BLaER1 (cell line): ENCODE data around the gene COPS7A.

Source experiments
- H3K27ac ChIP-seq: shearing (Covaris generic); formaldehyde crosslinking; 2 replicates; pipeline ENCODE4 v1.8.1; 2022
- H3K27me3 ChIP-seq: shearing (Covaris generic); formaldehyde crosslinking; 2 replicates; pipeline ENCODE4 v1.8.1; 2022
- H3K36me3 ChIP-seq: shearing (Covaris generic); formaldehyde crosslinking; 2 replicates; pipeline ENCODE4 v1.8.1; 2022
- H3K4me1 ChIP-seq: shearing (Covaris generic); formaldehyde crosslinking; 2 replicates; pipeline ENCODE4 v1.8.1; 2022
- H3K4me2 ChIP-seq: shearing (Covaris generic); formaldehyde crosslinking; 2 replicates; pipeline ENCODE4 v1.8.1; 2022
- H3K4me3 ChIP-seq: shearing (Covaris generic); formaldehyde crosslinking; 2 replicates; pipeline ENCODE4 v1.8.1; 2022
- H3K9ac ChIP-seq: shearing (Covaris generic); formaldehyde crosslinking; 2 replicates; pipeline ENCODE4 v1.8.1; 2022
- H3K9me3 ChIP-seq: shearing (Covaris generic); formaldehyde crosslinking; 2 replicates; pipeline ENCODE4 v1.8.1; 2022
- H4K20me1 ChIP-seq: shearing (Covaris generic); formaldehyde crosslinking; 2 replicates; pipeline ENCODE4 v1.8.1; 2022
- Cebpa-rat ChIP-seq: shearing (Covaris generic); IDR thresholded peaks from 2 replicates; pipeline ENCODE4 v1.8.1; 2022

Gene COPS7A

DNA sequence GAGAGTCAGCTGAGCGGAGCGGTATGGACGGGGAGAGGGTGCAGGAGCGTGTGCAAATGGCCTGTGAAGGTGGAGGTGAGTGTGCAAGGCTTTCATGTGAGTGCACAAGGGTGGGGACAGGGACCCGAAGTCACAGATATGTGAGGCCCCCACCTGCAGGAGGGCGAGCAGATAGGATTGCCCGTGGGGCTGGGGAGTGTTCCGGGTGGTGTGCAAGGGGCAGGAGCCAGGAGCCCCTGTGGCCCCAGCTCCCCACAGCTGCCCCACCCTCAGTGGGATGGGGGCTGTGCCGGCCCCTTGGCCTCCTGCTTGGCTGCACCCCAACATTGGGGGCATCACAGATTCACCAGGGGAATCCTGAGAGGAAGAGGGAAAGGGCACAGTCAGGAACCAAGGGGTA, 29.1 kb upstream of the COPS7A start:
- H3K4me1 ChIP-seq = peaks cover 91% of the 10 kb centered on the region
- H3K4me3 ChIP-seq = no peak overlapping the region
- no peak for TF ChIP-seq Cebpa-rat
- no peaks in the 10 kb centered on the region for H3K27me3 ChIP-seq
- no peaks in the 10 kb centered on the region for H3K9me3 ChIP-seq
- peak overlapping the region; percentile 99 for H3K4me2 ChIP-seq
- H4K20me1 ChIP-seq = no peaks in the 10 kb centered on the region
- no peaks in the 10 kb centered on the region; the same call in 1 of the 2 replicates for H3K36me3 ChIP-seq
- H3K27ac ChIP-seq = peak overlapping the region; percentile 86
- 0 out of 2 replicates have a peak overlapping the region, but pooled peaks have one; percentile 63 for H3K9ac ChIP-seq

DNA sequence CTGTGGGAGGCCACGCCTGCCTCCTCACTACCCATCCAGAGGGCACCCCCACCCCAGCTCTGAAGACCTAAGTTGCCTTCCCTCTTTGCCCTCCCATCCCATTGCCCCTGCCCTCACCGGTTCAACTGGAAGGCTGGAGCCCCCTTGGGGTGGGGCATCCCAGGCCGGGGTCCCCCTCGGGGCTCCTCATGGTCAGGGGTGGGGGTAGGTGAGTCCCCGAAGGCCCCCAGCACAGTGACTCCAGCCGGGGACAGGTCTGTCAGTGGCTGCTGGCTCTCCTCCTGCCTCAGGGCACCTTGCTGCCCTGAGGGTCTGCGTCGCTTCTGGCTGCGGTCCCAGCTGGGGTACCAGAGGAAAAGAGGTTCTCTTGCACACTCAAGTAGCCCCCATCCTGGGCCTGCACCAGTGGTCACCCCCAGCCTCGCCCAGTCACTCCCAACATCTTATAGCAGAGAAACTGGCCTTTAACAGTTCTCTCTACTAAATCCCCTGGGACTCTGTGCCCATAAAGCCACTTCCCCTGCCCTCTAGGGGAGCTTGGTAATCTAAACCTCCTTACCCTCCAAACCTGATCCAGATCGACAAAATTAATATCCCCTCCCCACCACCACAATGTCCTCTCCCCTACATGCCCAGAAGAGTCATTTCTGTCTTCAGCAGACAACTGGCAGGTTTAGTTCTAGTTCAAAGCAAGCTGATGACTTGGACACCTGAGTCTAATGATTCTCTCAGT, 28.4 kb upstream of the COPS7A start:
- Histone ChIP-seq H3K4me2 (peak overlapping the region; percentile 99), H3K36me3 (no peaks in the 10 kb centered on the region; the same call in 1 of the 2 replicates), H3K4me3 (peak overlapping the region; percentile 34; the same call in 1 of the 2 replicates), H3K27ac (peak overlapping the region; percentile 86), H3K9ac (peak overlapping the region; percentile 63), H3K9me3 (no peaks in the 10 kb centered on the region), H3K4me1 (peaks cover 88% of the 10 kb centered on the region), H4K20me1 (no peaks in the 10 kb centered on the region), H3K27me3 (no peaks in the 10 kb centered on the region)
- no peak for TF ChIP-seq Cebpa-rat

DNA sequence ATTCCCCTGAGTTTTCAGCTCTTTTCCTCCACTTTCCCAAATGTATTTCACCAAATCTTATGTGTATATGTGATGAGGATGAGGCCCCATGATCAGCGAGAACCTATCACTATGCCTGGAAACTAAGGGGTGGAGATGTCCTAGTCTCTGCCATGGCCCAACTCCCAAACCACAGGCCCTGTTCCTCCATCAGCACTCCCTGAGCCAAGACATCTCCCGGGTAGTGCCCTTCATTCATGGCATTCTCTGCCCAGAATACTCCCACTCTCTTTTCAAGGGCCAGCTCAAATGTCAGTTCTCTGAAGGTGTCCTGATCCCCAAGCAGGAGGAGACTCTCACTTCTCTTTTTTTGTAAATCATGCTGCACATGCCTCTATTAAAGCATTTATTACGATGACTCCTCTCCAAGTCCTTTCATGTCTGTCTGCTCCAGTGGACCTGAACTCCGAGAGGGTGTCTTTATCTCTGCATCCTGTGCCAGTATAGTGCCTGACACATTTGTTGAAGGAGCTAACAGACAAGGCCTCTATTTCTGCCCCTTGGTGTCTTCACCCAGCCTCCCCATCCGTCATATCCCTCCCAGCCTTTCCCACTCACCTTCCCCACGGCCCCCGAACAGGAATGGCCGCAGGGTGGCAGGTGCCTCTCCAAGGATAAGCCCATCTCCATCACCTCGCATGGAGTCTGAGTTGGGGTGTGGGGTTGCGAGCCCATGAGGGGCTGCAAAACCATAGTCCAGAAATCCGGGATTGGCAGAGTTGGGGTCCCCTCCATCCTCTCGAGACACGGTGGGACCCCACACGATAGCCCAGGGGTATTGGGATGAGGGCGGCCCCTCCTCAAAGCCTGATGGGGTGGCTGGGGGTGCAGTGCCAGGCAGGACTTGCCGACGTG, 26.9 kb upstream of the COPS7A start:
- no peak for TF ChIP-seq Cebpa-rat
- Histone ChIP-seq H3K27ac (peak overlapping the region; percentile 86), H3K27me3 (peaks cover 10% of the 10 kb centered on the region; the same call in 1 of the 2 replicates), H3K9me3 (no peaks in the 10 kb centered on the region), H3K36me3 (no peaks in the 10 kb centered on the region; the same call in 1 of the 2 replicates), H3K9ac (peak overlapping the region; percentile 76), H3K4me1 (peaks cover 81% of the 10 kb centered on the region), H3K4me2 (peak overlapping the region; percentile 99), H4K20me1 (no peaks in the 10 kb centered on the region), H3K4me3 (peak overlapping the region; percentile 49)

DNA sequence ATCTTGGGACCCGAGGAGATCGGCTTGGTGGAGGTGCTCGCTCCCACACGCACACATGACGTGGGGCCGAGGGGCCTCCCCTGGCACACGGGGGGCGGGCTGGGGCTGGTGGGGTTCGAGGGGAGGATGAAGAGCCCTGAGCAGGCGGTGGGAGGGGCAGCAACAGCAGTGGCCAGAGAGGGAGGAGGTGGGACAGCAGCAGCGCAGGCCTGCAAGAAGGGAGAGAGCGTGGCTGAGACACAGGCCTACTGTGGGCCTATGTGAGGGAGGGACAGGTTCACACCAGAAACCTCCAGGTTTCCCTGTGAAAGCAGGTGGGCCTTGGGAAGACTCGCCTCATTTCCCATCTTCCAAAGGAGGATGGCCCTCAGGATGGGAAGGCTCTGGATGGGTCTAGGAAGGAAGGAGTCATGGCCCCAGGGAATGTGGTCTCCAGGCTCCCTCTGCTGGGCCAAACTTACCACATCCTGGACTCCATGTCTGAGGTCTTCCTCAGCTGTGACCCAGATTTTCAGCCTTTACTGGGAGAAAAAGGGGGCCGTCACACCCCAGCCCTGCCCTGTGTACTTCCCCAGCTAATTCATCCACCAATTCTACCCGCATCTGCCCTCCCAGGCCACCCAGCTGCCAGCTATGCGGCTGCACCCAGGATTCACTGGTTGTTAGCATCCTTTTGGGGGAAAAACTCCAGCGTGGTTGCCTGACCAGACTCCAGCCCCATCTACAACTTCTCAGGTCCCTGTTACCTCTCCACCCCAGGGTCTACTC, 26.1 kb upstream of the COPS7A start:
- Histone ChIP-seq H3K9ac (peak overlapping the region; percentile 76), H3K27me3 (peaks cover 10% of the 10 kb centered on the region; the same call in 1 of the 2 replicates), H4K20me1 (no peaks in the 10 kb centered on the region), H3K4me2 (peak overlapping the region; percentile 99), H3K9me3 (no peaks in the 10 kb centered on the region), H3K4me1 (peaks cover 75% of the 10 kb centered on the region), H3K4me3 (peak overlapping the region; percentile 49), H3K27ac (peak overlapping the region; percentile 86), H3K36me3 (no peaks in the 10 kb centered on the region)
- TF ChIP-seq Cebpa-rat = no peak

DNA sequence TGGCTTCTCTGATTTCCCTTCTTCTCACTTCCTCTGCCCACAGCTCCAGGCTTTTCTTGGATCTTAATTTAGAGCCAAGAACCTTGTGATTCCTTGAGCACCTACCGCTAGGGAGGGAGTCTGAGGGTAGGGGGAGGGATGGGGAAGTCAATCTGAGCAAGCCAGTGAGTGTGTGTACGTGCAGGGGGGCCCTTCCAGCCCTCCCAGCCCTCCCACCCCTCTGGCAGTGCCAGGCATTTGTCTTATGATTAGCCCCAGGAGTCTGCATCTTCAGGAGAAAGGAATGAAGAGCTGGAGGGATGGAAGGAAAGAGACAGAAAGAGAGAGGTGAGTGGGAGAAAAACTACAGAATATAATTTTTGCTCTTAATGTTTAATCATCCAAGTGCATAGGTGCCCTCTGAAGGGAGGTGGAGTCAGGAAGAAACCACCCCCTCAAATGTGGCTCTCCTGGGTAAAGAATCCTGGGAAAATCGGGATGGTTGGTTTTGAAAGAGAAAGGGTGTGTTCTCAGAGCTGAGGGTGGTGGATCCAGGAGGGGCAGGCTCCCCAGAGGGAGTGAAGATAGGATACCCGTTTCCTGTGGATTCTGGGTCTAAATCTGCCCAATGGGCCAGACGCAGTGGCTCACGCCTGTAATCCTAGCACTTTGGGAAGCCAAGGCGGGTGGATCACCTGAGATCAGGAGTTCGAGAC, 25.3 kb upstream of the COPS7A start:
- peak overlapping the region; percentile 76; the same call in 1 of the 2 replicates for H3K9ac ChIP-seq
- no peaks in the 10 kb centered on the region for H3K36me3 ChIP-seq
- peak overlapping the region; percentile 49; the same call in 1 of the 2 replicates for H3K4me3 ChIP-seq
- no peaks in the 10 kb centered on the region for H4K20me1 ChIP-seq
- peaks cover 73% of the 10 kb centered on the region for H3K4me1 ChIP-seq
- peak overlapping the region; percentile 86 for H3K27ac ChIP-seq
- H3K27me3 ChIP-seq = peaks cover 12% of the 10 kb centered on the region; the same call in 1 of the 2 replicates
- H3K9me3 ChIP-seq = no peaks in the 10 kb centered on the region
- peak overlapping the region; percentile 99 for H3K4me2 ChIP-seq
- TF ChIP-seq Cebpa-rat = no peak

DNA sequence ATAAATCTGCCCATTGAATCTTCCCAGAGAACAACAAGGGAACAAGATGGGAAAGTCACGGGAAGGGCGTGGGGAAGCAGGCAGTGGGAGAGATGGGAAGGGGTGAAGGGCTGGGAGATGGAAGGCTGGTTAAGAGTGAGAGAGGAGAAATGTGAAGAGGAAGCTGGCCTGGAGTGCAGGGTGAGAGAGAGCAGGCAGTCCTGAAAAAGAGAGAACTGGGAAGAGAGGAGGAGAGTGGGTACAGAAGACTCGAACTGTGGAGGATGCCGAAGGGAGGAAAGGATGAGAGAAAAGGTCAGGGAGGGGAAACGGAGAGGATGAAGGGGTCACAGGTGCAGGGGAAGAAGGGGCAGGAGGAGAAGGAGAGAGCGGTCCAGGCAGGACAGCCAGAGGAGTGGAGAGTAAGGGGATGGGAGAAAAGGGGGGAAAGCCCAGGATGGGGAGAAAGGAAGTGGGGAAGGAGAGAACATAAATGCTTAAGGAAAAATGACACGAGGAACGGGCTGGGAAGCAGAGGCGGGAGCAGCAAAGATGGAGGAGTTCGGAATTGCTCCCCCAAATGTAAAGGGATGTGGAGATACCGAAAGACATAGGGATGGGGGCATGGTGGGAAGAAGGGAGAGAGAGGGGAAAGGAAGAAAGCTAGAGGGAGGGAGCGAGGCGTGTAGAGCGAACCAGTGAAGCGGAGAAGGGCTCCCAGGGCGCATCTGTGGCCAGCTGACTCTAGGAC, 24.4 kb upstream of the COPS7A start:
- peak overlapping the region; percentile 77 for H3K4me3 ChIP-seq
- peak overlapping the region; percentile 99 for H3K4me2 ChIP-seq
- no peaks in the 10 kb centered on the region for H3K9me3 ChIP-seq
- H3K36me3 ChIP-seq = no peaks in the 10 kb centered on the region
- H3K27me3 ChIP-seq = peaks cover 16% of the 10 kb centered on the region; the same call in 1 of the 2 replicates
- H3K9ac ChIP-seq = peak overlapping the region; percentile 72
- H3K27ac ChIP-seq = peak overlapping the region; percentile 53; the same call in 1 of the 2 replicates
- H4K20me1 ChIP-seq = no peaks in the 10 kb centered on the region
- peaks cover 70% of the 10 kb centered on the region for H3K4me1 ChIP-seq
- no peak for TF ChIP-seq Cebpa-rat

DNA sequence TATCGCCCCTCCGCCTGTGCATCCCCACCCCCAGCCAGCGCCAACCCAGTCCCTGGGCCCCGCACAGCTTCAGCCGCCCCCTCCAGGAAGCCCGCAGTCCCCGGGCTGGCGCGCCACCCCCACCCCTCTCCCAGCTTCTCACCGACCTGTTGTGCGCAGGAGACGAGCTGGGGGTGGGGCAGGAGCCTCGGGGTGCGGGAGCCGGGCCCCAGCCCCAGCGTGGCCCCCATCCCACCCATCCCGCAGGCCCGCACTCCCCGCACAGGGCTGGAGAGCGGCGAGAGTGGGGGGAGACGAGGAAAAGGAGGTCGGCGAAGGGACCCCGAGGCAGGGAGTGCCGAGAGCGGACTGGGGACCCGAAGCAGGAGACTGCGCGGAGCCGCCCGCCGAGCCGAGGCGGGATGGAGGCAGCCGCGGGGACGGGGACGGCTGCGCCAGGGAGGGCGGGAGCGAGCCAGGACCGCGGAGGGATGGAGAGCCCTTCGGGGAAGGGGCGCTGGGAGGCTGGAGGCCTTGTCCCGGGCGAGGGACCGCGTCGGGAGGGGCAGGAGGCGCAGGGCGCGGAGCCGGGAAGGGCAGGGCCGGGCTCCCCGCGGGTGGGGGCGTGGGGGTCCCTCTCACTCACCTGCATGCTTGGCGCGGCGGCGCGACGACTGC, 23.7 kb upstream of the COPS7A start:
- Histone ChIP-seq H3K36me3 (no peaks in the 10 kb centered on the region), H4K20me1 (no peaks in the 10 kb centered on the region), H3K4me3 (peak overlapping the region; percentile 77), H3K9me3 (no peaks in the 10 kb centered on the region), H3K9ac (peak overlapping the region; percentile 72), H3K27ac (peak overlapping the region; percentile 72), H3K27me3 (peaks cover 16% of the 10 kb centered on the region; the same call in 1 of the 2 replicates), H3K4me1 (peaks cover 63% of the 10 kb centered on the region), H3K4me2 (peak overlapping the region; percentile 99)
- TF ChIP-seq Cebpa-rat = no peak

DNA sequence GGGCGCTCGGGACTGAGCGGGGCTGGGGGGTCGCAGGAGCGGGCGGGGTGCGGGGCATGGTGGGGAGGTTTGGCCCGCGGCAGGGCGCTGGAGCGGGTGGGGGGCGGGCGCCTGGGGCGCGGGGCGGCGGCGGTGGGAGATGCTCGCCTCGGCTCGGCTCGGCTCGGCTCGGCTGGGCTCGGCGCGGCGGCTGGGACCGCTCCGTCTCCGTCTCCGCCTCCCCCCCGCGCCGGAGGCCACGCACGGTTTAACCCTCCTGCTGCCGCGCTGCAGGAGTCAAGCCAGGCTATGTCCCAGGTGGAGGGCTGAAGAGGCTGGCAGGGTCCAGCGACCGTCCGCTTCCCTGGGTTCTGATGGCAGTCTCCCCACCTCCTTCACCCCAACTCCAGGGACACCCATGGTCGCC, 23.2 kb upstream of the COPS7A start, which contains the start of gene PIANP:
TSS of gene PIANP (minus strand) at position 170 of the 406 bp plus-strand sequence. CDS start 2,754 bp downstream, outside the sequence.
- TF ChIP-seq Cebpa-rat = no peak
- Histone ChIP-seq H4K20me1 (no peaks in the 10 kb centered on the region), H3K4me2 (peak within 1 kb of the TSS; percentile 99), H3K4me1 (peaks cover 58% of the 10 kb centered on the region), H3K9me3 (no peaks in the 10 kb centered on the region), H3K4me3 (peak within 1 kb of the TSS; percentile 77), H3K36me3 (no peaks in the 10 kb centered on the region), H3K9ac (peak within 1 kb of the TSS; percentile 72), H3K27ac (peak within 1 kb of the TSS; percentile 72), H3K27me3 (peaks cover 16% of the 10 kb centered on the region; the same call in 1 of the 2 replicates)
